Mesodermal cell (in vitro differentiated cells): ENCODE data around the gene TTC22.

Source experiments
- H3K27ac ChIP-seq: 2 replicates; pipeline ENCODE4 v1.7.0; 2013; ENCODE audit warnings: mild to moderate bottlenecking, low read depth, low read length, moderate library complexity; ENCODE audit not compliant: severe bottlenecking
- H3K36me3 ChIP-seq: 2 replicates; pipeline ENCODE4 v1.7.1; 2013; ENCODE audit warnings: mild to moderate bottlenecking, low read length, moderate library complexity; ENCODE audit not compliant: control insufficient read depth, insufficient read depth
- H3K4me1 ChIP-seq: one replicate; pipeline ENCODE4 v1.7.1; 2013; ENCODE audit warnings: mild to moderate bottlenecking, low read length; ENCODE audit not compliant: insufficient read depth, control insufficient read depth, poor library complexity, severe bottlenecking
- H3K4me3 ChIP-seq: 2 replicates; pipeline ENCODE4 v1.7.0; 2013; ENCODE audit warnings: low read length, control low read depth, mild to moderate bottlenecking; ENCODE audit not compliant: insufficient read depth, poor library complexity, severe bottlenecking; ENCODE audit errors: extremely low read depth
- H3K9me3 ChIP-seq: 2 replicates; pipeline ENCODE4 v1.7.1; 2013; ENCODE audit warnings: mild to moderate bottlenecking, low read length, moderate library complexity; ENCODE audit not compliant: control insufficient read depth
- WGBS, 2 experiments: methylation state at CpG; one replicate each; pipeline ENCODE4 v1.1.5; 2013; ENCODE audit warnings: missing lambda C conversion rate in 2 of 2; ENCODE audit not compliant: insufficient coverage in 2 of 2; 5-methylcytosine and 5-hydroxymethylcytosine counted together

Gene TTC22

GRCh38 chr1:54795841-54796468 is 5.2 kb downstream of the TTC22 start:
- Histone ChIP-seq H3K36me3 (no peaks in the 10 kb centered on the region), H3K27ac (no peak overlapping the region), H3K9me3 (no peaks in the 10 kb centered on the region), H3K4me3 (no peak overlapping the region), H3K4me1 (peaks cover 12% of the 10 kb centered on the region)
- 92% methylated on average over 15 to 16 of the region's 18 CpGs for WGBS, 2 experiments

- WGBS, 2 experiments, result 47 to 66% methylated on average over 1 to 3 of the region's 4 CpGs
- no peaks in the 10 kb centered on the region for H3K36me3 ChIP-seq
Measured at GRCh38 chr1:54795356-54795665, 5.8 kb downstream of the TTC22 start.

GRCh38 chr1:54794451-54795355 is 6.4 kb downstream of the TTC22 start:
- Histone ChIP-seq H3K9me3 (no peaks in the 10 kb centered on the region), H3K4me3 (no peak overlapping the region), H3K36me3 (no peaks in the 10 kb centered on the region), H3K27ac (no peak overlapping the region), H3K4me1 (peaks cover 12% of the 10 kb centered on the region)
- WGBS, 2 experiments, result 69 to 75% methylated on average over 2 to 4 of the region's 4 CpGs

More at GRCh38 chr1:54795356-54795665, 5.8 kb downstream of the TTC22 start:
- Histone ChIP-seq H3K27ac (no peak overlapping the region), H3K9me3 (no peaks in the 10 kb centered on the region), H3K4me1 (peaks cover 12% of the 10 kb centered on the region), H3K4me3 (no peak overlapping the region)

- no peak overlapping the region for H3K27ac ChIP-seq
- H3K9me3 ChIP-seq, result no peaks in the 10 kb centered on the region
- 73% methylated on average over 4 to 6 of the region's 7 CpGs for WGBS, 2 experiments
- H3K36me3 ChIP-seq, result no peaks in the 10 kb centered on the region
- H3K4me3 ChIP-seq, result no peak overlapping the region
- peaks cover 12% of the 10 kb centered on the region for H3K4me1 ChIP-seq
Measured at GRCh38 chr1:54792686-54793282, 8.3 kb downstream of the TTC22 start.

GRCh38 chr1:54791880-54792522 is 9.1 kb downstream of the TTC22 start:
- Histone ChIP-seq H3K36me3 (no peaks in the 10 kb centered on the region), H3K4me3 (no peak overlapping the region), H3K27ac (no peak overlapping the region), H3K4me1 (peaks cover 12% of the 10 kb centered on the region), H3K9me3 (no peaks in the 10 kb centered on the region)
- 81 to 89% methylated on average over 9 to 10 of the region's 13 CpGs for WGBS, 2 experiments

GRCh38 chr1:54788459-54788858 is 12.7 kb downstream of the TTC22 start:
- H3K36me3 ChIP-seq, result no peaks in the 10 kb centered on the region
- no peak overlapping the region for H3K4me3 ChIP-seq
- H3K9me3 ChIP-seq, result no peaks in the 10 kb centered on the region
- 60% methylated on average over 1 of the region's 5 CpGs; no CpG with 5 or more reads in 1 of the 2 experiments for WGBS, 2 experiments
- no peaks in the 10 kb centered on the region for H3K4me1 ChIP-seq
- H3K27ac ChIP-seq, result no peak overlapping the region

GRCh38 chr1:54787604-54788003 is 13.5 kb downstream of the TTC22 start:
- Histone ChIP-seq H3K4me3 (no peak overlapping the region), H3K4me1 (no peaks in the 10 kb centered on the region), H3K27ac (no peak overlapping the region), H3K9me3 (no peaks in the 10 kb centered on the region), H3K36me3 (no peaks in the 10 kb centered on the region)
- 90 to 97% methylated on average over 3 to 8 of the region's 11 CpGs for WGBS, 2 experiments

- H3K4me3 ChIP-seq, result no peak overlapping the region
- H3K27ac ChIP-seq, result no peak overlapping the region
- WGBS, 2 experiments, result 89 to 93% methylated on average over 4 to 8 of the region's 8 CpGs
- no peaks in the 10 kb centered on the region for H3K4me1 ChIP-seq
- H3K9me3 ChIP-seq, result no peaks in the 10 kb centered on the region
- no peaks in the 10 kb centered on the region for H3K36me3 ChIP-seq
Measured at GRCh38 chr1:54786778-54787177, 14.3 kb downstream of the TTC22 start.

- H3K9me3 ChIP-seq, result no peaks in the 10 kb centered on the region
- H3K4me1 ChIP-seq, result no peaks in the 10 kb centered on the region
- H3K4me3 ChIP-seq, result no peak overlapping the region
- no peak overlapping the region for H3K27ac ChIP-seq
- WGBS, 2 experiments, result 100% methylated on average over 2 of the region's 2 CpGs; no CpG with 5 or more reads in 1 of the 2 experiments
- no peaks in the 10 kb centered on the region for H3K36me3 ChIP-seq
Measured at GRCh38 chr1:54784066-54784465, 17.1 kb downstream of the TTC22 start.

GRCh38 chr1:54782588-54782987 is 18.5 kb downstream of the TTC22 start:
- no peak overlapping the region for H3K27ac ChIP-seq
- H3K4me3 ChIP-seq, result no peak overlapping the region
- no peaks in the 10 kb centered on the region for H3K36me3 ChIP-seq
- H3K9me3 ChIP-seq, result no peaks in the 10 kb centered on the region
- no peaks in the 10 kb centered on the region for H3K4me1 ChIP-seq
- WGBS, 2 experiments, result 80 to 100% methylated on average over 1 of the region's 2 CpGs
